HFF-Myc (cell line): ENCODE results near the gene PXYLP1.

Experiments used
- DNase-seq: peaks from one replicate; pipeline ENCODE4 v3.0.0-alpha.2; 2011; ENCODE audit warnings: low read depth; ENCODE audit errors: extremely low read depth
- H3K4me3 ChIP-seq: replicated peaks from 2 replicates; pipeline ENCODE4 v1.5.1; 2011; ENCODE audit warnings: low read depth, mild to moderate bottlenecking, control low read depth, low read length
- CTCF ChIP-seq: IDR thresholded peaks from 2 replicates; pipeline ENCODE4 v1.5.1; 2012; ENCODE audit warnings: mild to moderate bottlenecking, low read depth, low read length, control low read depth; ENCODE audit errors: missing control alignments

PXYLP1 gene

GRCh38 chr3:141268791-141269190 is 37.2 kb downstream of the PXYLP1 start:
- TF ChIP-seq CTCF, result no peak
- H3K4me3 ChIP-seq, result no peak overlapping the region
- DNase-seq, result no peak

DNA sequence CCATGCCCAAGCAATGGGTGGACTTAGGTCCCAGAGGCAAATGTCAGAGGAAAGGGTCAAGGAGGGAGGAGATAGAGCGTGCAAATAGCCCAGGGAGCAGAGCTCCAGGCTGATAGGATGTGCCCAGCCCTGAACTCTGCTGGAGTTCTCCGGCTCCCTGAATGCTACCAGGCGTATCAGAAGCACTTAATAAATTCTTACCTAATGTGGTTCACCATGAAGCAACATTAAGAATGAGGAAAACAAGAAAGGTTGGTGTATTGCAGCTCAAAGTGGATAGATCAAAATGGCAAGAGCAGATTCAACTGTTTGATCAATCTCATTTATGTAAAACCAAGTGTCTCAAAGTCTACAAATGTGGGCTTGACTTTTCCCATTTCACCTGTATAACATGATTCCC is 38.3 kb downstream of the PXYLP1 start:
- no peak overlapping the region for H3K4me3 ChIP-seq
- DNase-seq, result no peak
- no peak for TF ChIP-seq CTCF

GRCh38 chr3:141271279-141272030 is 39.8 kb downstream of the PXYLP1 start:
- no peak for TF ChIP-seq CTCF
- no peak for DNase-seq
- no peak overlapping the region for H3K4me3 ChIP-seq

GRCh38 chr3:141272906-141273662 is 41.5 kb downstream of the PXYLP1 start:
- H3K4me3 ChIP-seq, result no peak overlapping the region
- DNase-seq, result no peak
- no peak for TF ChIP-seq CTCF

DNA sequence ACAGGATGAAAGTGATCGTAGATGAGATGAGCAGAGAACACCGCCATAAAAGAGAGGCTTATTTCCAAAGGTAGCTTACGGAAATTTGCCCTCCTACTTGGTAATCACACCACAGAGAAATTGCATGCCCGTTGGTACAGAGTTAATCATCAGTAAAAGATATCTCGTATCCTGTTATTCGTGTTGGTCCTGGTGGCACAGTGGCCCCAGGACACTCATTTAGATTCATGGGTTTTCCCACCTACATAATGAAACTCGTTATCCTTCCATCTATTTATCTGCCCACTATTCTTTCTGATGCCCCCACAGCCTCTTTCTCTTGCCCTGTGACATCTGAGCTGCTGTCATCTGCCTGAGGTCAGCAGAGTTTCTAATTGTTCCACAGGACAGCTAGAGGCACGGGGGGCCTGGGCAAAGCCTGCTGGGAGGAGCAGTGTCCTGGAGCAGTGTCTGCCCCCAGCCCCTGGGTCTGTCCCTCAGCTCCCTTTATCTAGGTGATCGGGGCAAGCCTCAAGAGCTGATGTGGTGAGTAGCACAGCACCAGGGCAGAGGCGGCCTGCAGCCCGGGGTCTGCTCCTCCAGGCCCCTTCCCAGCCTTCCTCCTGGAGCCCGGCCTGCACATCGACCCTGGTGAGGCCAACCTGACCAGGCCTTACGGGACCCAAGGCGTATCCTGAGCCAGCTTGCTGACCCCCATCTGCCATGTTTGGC is 42.2 kb downstream of the PXYLP1 start:
- no peak overlapping the region for H3K4me3 ChIP-seq
- no peak for TF ChIP-seq CTCF
- DNase-seq, result no peak

DNA sequence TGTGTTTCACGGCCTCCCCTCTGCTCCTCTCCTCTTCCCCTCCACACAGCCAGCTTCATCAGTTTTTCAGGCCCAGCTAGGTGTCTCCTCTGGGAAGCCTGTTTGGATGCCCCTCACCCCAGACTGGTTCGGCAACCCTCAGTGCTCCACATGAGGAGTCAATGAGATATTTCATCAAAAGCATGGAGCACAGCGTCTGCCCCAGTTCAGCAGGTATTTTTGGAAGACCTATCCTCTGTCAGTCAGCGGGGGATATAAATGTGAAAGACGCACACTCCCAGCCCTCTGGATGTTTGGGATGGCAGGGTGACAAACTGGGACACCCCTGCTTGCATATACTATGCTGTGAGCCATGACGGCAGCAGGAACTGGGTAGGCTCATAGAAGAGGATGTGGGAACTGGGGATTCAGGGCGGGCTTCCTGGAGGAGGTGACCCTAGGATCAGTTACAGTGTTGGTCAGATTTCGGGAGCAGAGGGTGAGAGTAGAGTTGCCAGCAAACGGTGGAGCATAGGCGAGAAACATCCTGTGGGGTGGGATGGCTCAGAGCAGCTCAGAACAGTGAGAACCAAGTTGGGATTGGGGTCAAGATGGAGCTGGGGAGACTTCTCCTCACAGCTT is 42.9 kb downstream of the PXYLP1 start:
- no peak for TF ChIP-seq CTCF
- no peak for DNase-seq
- H3K4me3 ChIP-seq, result no peak overlapping the region
